T-helper 1 cell treated with Interleukin-12 subunit alpha and Interleukin-12 subunit beta and Interleukin-4 antibody, amounts not matched to agents 30 ng/mL and 1 ng/mL, for 36 hours (primary cell): ENCODE results near the gene PDCD10. TPM values are rescaled to one million over a fixed set of nuclear protein-coding genes. Genes with fewer than 3 reads are reported as not detected.

Experiments
- intact Hi-C: fragments of 100-400 bp; cut with micrococcal nuclease; formaldehyde crosslinking; loops from one replicate; pipeline ENCODE4 v1.15.1; 2024
- total RNA-seq: library from RNA; stranded (reverse); gene quantifications from 2 replicates; pipeline ENCODE4 v1.2.3, GENCODE V29; 2022

PDCD10 gene
- total RNA-seq, 1 donor from 2014 or later: 67.6 TPM

- intact Hi-C loops: loop anchor here (1.0 to 2.0 kb wide), 3 partner anchors 51 to 304 kb away; partner anchors contain the start of genes SERPINI1 and ZBBX
Observed at GRCh38 chr3:167684388-167684993, 50.2 kb downstream of the PDCD10 start.

GRCh38 chr3:167679526-167679925 lies 55.2 kb downstream of the PDCD10 start:
- intact Hi-C loops: no loop called here

- intact Hi-C loops: no loop called here
Observed at GRCh38 chr3:167675848-167676247, 58.8 kb downstream of the PDCD10 start.

- intact Hi-C loops: no loop called here
Observed at GRCh38 chr3:167673221-167673620, 61.5 kb downstream of the PDCD10 start.

- intact Hi-C loops: no loop called here
Observed at GRCh38 chr3:167671878-167672427, 62.7 kb downstream of the PDCD10 start.

- intact Hi-C loops: no loop called here
Observed at GRCh38 chr3:167669699-167670098, 65.0 kb downstream of the PDCD10 start.

GRCh38 chr3:167668651-167669050 lies 66.0 kb downstream of the PDCD10 start:
- intact Hi-C loops: no loop called here

GRCh38 chr3:167666563-167666962 lies 68.1 kb downstream of the PDCD10 start:
- intact Hi-C loops: no loop called here

- intact Hi-C loops: no loop called here
Observed at GRCh38 chr3:167662919-167663400, 71.7 kb downstream of the PDCD10 start.

- intact Hi-C loops: no loop called here
Observed at GRCh38 chr3:167657684-167658225, 76.9 kb downstream of the PDCD10 start.

- intact Hi-C loops: no loop called here
Observed at GRCh38 chr3:167656821-167657220, 77.9 kb downstream of the PDCD10 start.

- intact Hi-C loops: no loop called here
Observed at GRCh38 chr3:167653760-167654159, 80.9 kb downstream of the PDCD10 start, which contains the start of gene WDR49. WDR49 (minus strand) TSS chr3:167653942; CDS start chr3:167653425, 517 bp downstream.

GRCh38 chr3:167653155-167653554 lies 81.5 kb downstream of the PDCD10 start:
- intact Hi-C loops: no loop called here

- intact Hi-C loops: no loop called here
Observed at GRCh38 chr3:167651826-167652225, 82.9 kb downstream of the PDCD10 start.

GRCh38 chr3:167650459-167650858 lies 84.2 kb downstream of the PDCD10 start:
- intact Hi-C loops: no loop called here

- intact Hi-C loops: loop anchor here (1.0 kb wide), 1 partner anchor 34 kb away; no protein-coding TSS in a partner anchor
Observed at GRCh38 chr3:167649746-167650145, 84.9 kb downstream of the PDCD10 start.

GRCh38 chr3:167644611-167645010 lies 90.1 kb downstream of the PDCD10 start:
- intact Hi-C loops: no loop called here

Other genes starting within 250 kb of the PDCD10 start
- 0.32 TPM in 1 of 2 replicates, not detected in the other for gene WDR49, start 81.0 kb downstream of the PDCD10 start, total RNA-seq
- gene SERPINI1, start 829 bp upstream of the PDCD10 start, total RNA-seq: 1.9 and 2.0 TPM in 2 replicates